ENCODE measurements around the gene UPP2.

Gene UPP2

GRCh38 chr2:158101384-158101926 is at the start of gene UPP2:
UPP2 (plus strand) TSS chr2:158101876; CDS start chr2:158102064, 188 bp downstream.
- DNase-seq (ENCODE audit: low read depth in 1 of 2, low spot score in 1 of 2): no peak

- no peak for DNase-seq (ENCODE audit: low read depth in 1 of 2, low spot score in 1 of 2)
These were observed 48.9 kb upstream of the UPP2 start for GRCh38 chr2:158052761-158053160.

GRCh38 chr2:158056875-158057274 is 44.8 kb upstream of the UPP2 start:
- no peak for DNase-seq (ENCODE audit: low read depth in 1 of 2, low spot score in 1 of 2)

- no peak for DNase-seq (ENCODE audit: low read depth in 1 of 2, low spot score in 1 of 2)
These were observed 41.4 kb upstream of the UPP2 start for GRCh38 chr2:158060160-158060834.

- no peak for DNase-seq (ENCODE audit: low read depth in 1 of 2, low spot score in 1 of 2)
These were observed 40.7 kb upstream of the UPP2 start for GRCh38 chr2:158060835-158061435.

GRCh38 chr2:158061763-158062162 is 39.9 kb upstream of the UPP2 start:
- no peak for DNase-seq (ENCODE audit: low read depth in 1 of 2, low spot score in 1 of 2)

GRCh38 chr2:158066046-158066713 is 35.5 kb upstream of the UPP2 start:
- DNase-seq (ENCODE audit: low read depth in 1 of 2, low spot score in 1 of 2): no peak

GRCh38 chr2:158071018-158071417 is 30.7 kb upstream of the UPP2 start:
- no peak for DNase-seq (ENCODE audit: low read depth in 1 of 2, low spot score in 1 of 2)

- no peak for DNase-seq (ENCODE audit: low read depth in 1 of 2, low spot score in 1 of 2)
These were observed 29.3 kb upstream of the UPP2 start for GRCh38 chr2:158072361-158072760.

- DNase-seq (ENCODE audit: low read depth in 1 of 2, low spot score in 1 of 2): no peak
These were observed 22.0 kb upstream of the UPP2 start for GRCh38 chr2:158079672-158080071.

- DNase-seq (ENCODE audit: low read depth in 1 of 2, low spot score in 1 of 2): no peak
These were observed 13.6 kb upstream of the UPP2 start for GRCh38 chr2:158088093-158088492.

GRCh38 chr2:158089322-158089721 is 12.4 kb upstream of the UPP2 start:
- DNase-seq (ENCODE audit: low read depth in 1 of 2, low spot score in 1 of 2): no peak

GRCh38 chr2:158091647-158092046 is 10.0 kb upstream of the UPP2 start:
- no peak for DNase-seq (ENCODE audit: low read depth in 1 of 2, low spot score in 1 of 2)

- no peak for DNase-seq (ENCODE audit: low read depth in 1 of 2, low spot score in 1 of 2)
These were observed 7.1 kb upstream of the UPP2 start for GRCh38 chr2:158094487-158095092.

GRCh38 chr2:158095269-158095668 is 6.4 kb upstream of the UPP2 start:
- no peak for DNase-seq (ENCODE audit: low read depth in 1 of 2, low spot score in 1 of 2)

- no peak for DNase-seq (ENCODE audit: low read depth in 1 of 2, low spot score in 1 of 2)
These were observed 5.8 kb upstream of the UPP2 start for GRCh38 chr2:158095912-158096311.

GRCh38 chr2:158097481-158097880 is 4.2 kb upstream of the UPP2 start:
- DNase-seq (ENCODE audit: low read depth in 1 of 2, low spot score in 1 of 2): no peak

GRCh38 chr2:158098178-158098577 is 3.5 kb upstream of the UPP2 start:
- DNase-seq (ENCODE audit: low read depth in 1 of 2, low spot score in 1 of 2): no peak

GRCh38 chr2:158099716-158100115 is 2.0 kb upstream of the UPP2 start:
- DNase-seq (ENCODE audit: low read depth in 1 of 2, low spot score in 1 of 2): no peak

- no peak for DNase-seq (ENCODE audit: low read depth in 1 of 2, low spot score in 1 of 2)
These were observed 1.3 kb upstream of the UPP2 start for GRCh38 chr2:158100411-158100810.

- no peak for DNase-seq (ENCODE audit: low read depth in 1 of 2, low spot score in 1 of 2)
These were observed 770 bp downstream of the UPP2 start for GRCh38 chr2:158102446-158102845.

All from stimulated activated CD4-positive, alpha-beta T cell treated with anti-CD3 and anti-CD28 coated beads, Interleukin-15, amount 100 ng/mL, for 1 hour (primary cell).